ENCODE data around the gene MYLK.

MYLK gene

GRCh38 chr3:123768480-123769355, 115.4 kb downstream of the MYLK start:
- TF ChIP-seq, protein P1, sequence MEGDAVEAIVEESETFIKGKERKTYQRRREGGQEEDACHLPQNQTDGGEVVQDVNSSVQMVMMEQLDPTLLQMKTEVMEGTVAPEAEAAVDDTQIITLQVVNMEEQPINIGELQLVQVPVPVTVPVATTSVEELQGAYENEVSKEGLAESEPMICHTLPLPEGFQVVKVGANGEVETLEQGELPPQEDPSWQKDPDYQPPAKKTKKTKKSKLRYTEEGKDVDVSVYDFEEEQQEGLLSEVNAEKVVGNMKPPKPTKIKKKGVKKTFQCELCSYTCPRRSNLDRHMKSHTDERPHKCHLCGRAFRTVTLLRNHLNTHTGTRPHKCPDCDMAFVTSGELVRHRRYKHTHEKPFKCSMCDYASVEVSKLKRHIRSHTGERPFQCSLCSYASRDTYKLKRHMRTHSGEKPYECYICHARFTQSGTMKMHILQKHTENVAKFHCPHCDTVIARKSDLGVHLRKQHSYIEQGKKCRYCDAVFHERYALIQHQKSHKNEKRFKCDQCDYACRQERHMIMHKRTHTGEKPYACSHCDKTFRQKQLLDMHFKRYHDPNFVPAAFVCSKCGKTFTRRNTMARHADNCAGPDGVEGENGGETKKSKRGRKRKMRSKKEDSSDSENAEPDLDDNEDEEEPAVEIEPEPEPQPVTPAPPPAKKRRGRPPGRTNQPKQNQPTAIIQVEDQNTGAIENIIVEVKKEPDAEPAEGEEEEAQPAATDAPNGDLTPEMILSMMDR (IDR thresholded peaks at IDR 0.05; ENCODE audit: extremely low read depth, insufficient read depth, missing control alignments) = no peak
- in situ Hi-C loops (cut with MboI; ENCODE audit: low pct_unique_long_range_greater_than_20kb, low sequenced_read_pairs, unreplicated experiment) = no loop called here

GRCh38 chr3:123767564-123768292, 116.4 kb downstream of the MYLK start:
- TF ChIP-seq, protein P1 (IDR thresholded peaks at IDR 0.05; ENCODE audit: extremely low read depth, insufficient read depth, missing control alignments) = no peak
- DNase-seq (ENCODE audit: low spot score) = no peak
- in situ Hi-C loops (cut with MboI; ENCODE audit: low pct_unique_long_range_greater_than_20kb, low sequenced_read_pairs, unreplicated experiment) = no loop called here

More at GRCh38 chr3:123768480-123769355, 115.4 kb downstream of the MYLK start:
- no peak for DNase-seq (ENCODE audit: low spot score)

DNA sequence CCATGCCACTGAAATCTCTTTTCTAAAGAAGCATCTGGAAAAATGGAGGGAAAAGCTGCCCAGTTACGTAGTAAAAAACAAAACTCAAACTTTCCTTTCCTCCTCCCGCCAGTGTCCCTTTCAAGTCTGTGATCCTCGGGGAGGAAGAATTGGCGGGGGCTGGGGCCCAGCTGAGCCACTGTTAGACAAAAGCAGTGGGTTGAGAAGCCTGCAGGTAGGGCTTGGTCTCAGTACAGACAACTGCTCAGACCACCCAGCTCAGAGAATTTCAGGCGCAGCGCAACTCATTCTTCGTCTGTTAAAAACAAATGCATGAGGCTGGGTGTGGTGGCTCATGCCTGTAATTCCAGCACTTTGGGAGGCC, 117.1 kb downstream of the MYLK start:
- TF ChIP-seq, protein P1 (IDR thresholded peaks at IDR 0.05; ENCODE audit: extremely low read depth, insufficient read depth, missing control alignments) = no peak
- in situ Hi-C loops (cut with MboI; ENCODE audit: low pct_unique_long_range_greater_than_20kb, low sequenced_read_pairs, unreplicated experiment) = no loop called here
- DNase-seq (ENCODE audit: low spot score) = no peak

- no peak for DNase-seq (ENCODE audit: low spot score)
- in situ Hi-C loops (cut with MboI; ENCODE audit: low pct_unique_long_range_greater_than_20kb, low sequenced_read_pairs, unreplicated experiment) = no loop called here
Observed at GRCh38 chr3:123766193-123767008, 117.7 kb downstream of the MYLK start.

GRCh38 chr3:123765475-123766128, 118.5 kb downstream of the MYLK start:
- no peak for DNase-seq (ENCODE audit: low spot score)
- TF ChIP-seq, protein P1 (IDR thresholded peaks at IDR 0.05; ENCODE audit: extremely low read depth, insufficient read depth, missing control alignments) = no peak
- in situ Hi-C loops (cut with MboI; ENCODE audit: low pct_unique_long_range_greater_than_20kb, low sequenced_read_pairs, unreplicated experiment) = no loop called here

More at GRCh38 chr3:123766193-123767008, 117.7 kb downstream of the MYLK start:
- TF ChIP-seq, protein P1 (IDR thresholded peaks at IDR 0.05; ENCODE audit: extremely low read depth, insufficient read depth, missing control alignments) = no peak

DNA sequence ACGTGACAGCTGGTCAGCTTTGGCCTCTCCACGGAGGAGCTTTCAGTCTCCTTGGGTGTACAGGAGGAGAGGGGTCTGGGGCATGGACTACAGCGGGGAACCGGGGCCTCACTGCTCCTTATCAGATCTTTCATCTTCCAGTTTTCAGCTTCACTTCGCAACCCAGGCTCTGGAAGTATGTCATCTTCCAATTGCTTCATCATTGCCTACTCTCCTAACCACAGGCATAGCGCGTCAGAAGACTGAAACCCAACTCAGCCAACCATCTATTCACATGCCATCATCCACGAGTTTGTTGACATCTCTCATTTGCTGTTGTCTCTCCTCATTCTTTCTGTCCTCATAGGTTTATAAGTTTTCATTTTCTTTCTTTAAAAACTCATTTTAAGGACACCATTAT, 119.5 kb downstream of the MYLK start:
- in situ Hi-C loops (cut with MboI; ENCODE audit: low pct_unique_long_range_greater_than_20kb, low sequenced_read_pairs, unreplicated experiment) = no loop called here
- TF ChIP-seq, protein P1 (IDR thresholded peaks at IDR 0.05; ENCODE audit: extremely low read depth, insufficient read depth, missing control alignments) = no peak
- no peak for DNase-seq (ENCODE audit: low spot score)

All from GM13977 (cell line).